Measurements from ENCODE around the gene RIMS4. TPM values are rescaled to one million over a fixed set of nuclear protein-coding genes. Genes with fewer than 3 reads are reported as not detected.

Gene RIMS4
- total RNA-seq, 1 donor from 2014 or later, result 5.3 TPM

DNA sequence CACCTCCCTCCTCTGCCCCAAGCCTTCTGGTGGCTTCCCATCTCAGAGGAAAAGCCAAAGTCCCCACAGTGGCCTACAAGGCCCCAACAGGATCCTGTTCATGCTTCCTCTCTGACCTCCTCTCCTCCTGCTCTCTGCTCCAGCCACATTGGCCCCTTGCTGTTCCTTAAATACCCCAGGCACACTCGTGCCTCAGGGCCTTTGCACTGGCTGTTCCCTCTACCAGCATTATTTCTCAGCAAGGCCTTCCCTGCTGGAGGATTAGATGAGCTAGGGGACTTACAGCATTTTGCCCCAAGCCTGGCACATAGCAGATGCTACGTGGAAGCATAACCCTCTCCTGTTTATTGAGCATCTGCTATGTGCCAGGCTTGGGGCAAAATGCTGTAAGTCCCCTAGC lies 87.4 kb downstream of the RIMS4 start:
- peak overlapping the region; percentile 40 for H3K27ac Mint-ChIP-seq
- H3K27me3 Mint-ChIP-seq (ENCODE audit: insufficient read depth, low read depth), result peaks cover 7% of the 10 kb centered on the region

DNA sequence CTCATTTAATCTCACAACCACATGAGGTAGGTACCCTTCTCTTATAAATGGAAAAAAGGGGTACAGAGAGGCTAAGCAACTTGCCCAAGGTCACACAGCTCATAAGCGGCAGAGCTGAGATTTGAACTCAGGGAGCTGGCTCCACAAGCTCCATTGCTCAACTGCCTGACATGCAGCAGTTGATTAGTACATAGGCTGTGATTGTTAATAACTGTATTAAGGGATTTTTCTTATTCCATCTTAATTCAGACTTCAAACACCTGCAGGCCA lies 88.6 kb downstream of the RIMS4 start:
- Mint-ChIP-seq H3K27ac (no peak overlapping the region), H3K27me3 (ENCODE audit: insufficient read depth, low read depth) (peaks cover 7% of the 10 kb centered on the region), H3K4me3 (no peak overlapping the region), H3K4me1 (peaks cover 8% of the 10 kb centered on the region), H3K9me3 (no peaks in the 10 kb centered on the region), H3K36me3 (no peaks in the 10 kb centered on the region)
- Histone ChIP-seq H3K4me1 (no peaks in the 10 kb centered on the region), H3K79me2 (ENCODE audit: low read depth) (no peaks in the 10 kb centered on the region), H3K9me3 (ENCODE audit: low read depth) (no peaks in the 10 kb centered on the region), H3K4me2 (no peak overlapping the region), H3K4me3 (no peak overlapping the region), H3F3A (ENCODE audit: low read depth) (no peaks in the 10 kb centered on the region), H3K36me3 (no peaks in the 10 kb centered on the region), H2AFZ (replicated peaks) (no peak overlapping the region), H3K27me3 (no peaks in the 10 kb centered on the region), H3K27ac (no peak overlapping the region), H4K20me1 (ENCODE audit: low read depth) (no peaks in the 10 kb centered on the region), H3K9ac (no peak overlapping the region)
- DNase-seq (ENCODE audit: low spot score), result no peak
- no peak for TF ChIP-seq EZH2phosphoT487 (IDR thresholded peaks at IDR 0.05)
- TF ChIP-seq EZH2 (IDR thresholded peaks at IDR 0.05), result no peak

More for the DNA sequence above, 87.4 kb downstream of the RIMS4 start:
- H3K36me3 ChIP-seq, result no peaks in the 10 kb centered on the region
- no peak overlapping the region for H3K9ac ChIP-seq
- H3K4me1 ChIP-seq, result no peaks in the 10 kb centered on the region
- DNase-seq (ENCODE audit: low spot score), result no peak
- H3K79me2 ChIP-seq (ENCODE audit: low read depth), result no peaks in the 10 kb centered on the region
- H3F3A ChIP-seq (ENCODE audit: low read depth), result no peaks in the 10 kb centered on the region
- Mint-ChIP-seq H3K36me3 (no peaks in the 10 kb centered on the region), H3K4me1 (peaks cover 10% of the 10 kb centered on the region), H3K9me3 (no peaks in the 10 kb centered on the region), H3K4me3 (no peak overlapping the region)
- no peak for TF ChIP-seq EZH2phosphoT487 (IDR thresholded peaks at IDR 0.05)
- no peak for TF ChIP-seq EZH2 (IDR thresholded peaks at IDR 0.05)
- TF ChIP-seq, protein P1, sequence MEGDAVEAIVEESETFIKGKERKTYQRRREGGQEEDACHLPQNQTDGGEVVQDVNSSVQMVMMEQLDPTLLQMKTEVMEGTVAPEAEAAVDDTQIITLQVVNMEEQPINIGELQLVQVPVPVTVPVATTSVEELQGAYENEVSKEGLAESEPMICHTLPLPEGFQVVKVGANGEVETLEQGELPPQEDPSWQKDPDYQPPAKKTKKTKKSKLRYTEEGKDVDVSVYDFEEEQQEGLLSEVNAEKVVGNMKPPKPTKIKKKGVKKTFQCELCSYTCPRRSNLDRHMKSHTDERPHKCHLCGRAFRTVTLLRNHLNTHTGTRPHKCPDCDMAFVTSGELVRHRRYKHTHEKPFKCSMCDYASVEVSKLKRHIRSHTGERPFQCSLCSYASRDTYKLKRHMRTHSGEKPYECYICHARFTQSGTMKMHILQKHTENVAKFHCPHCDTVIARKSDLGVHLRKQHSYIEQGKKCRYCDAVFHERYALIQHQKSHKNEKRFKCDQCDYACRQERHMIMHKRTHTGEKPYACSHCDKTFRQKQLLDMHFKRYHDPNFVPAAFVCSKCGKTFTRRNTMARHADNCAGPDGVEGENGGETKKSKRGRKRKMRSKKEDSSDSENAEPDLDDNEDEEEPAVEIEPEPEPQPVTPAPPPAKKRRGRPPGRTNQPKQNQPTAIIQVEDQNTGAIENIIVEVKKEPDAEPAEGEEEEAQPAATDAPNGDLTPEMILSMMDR (IDR thresholded peaks at IDR 0.05), result no peak
- no peak overlapping the region for H2AFZ ChIP-seq (replicated peaks)
- H3K4me2 ChIP-seq, result no peak overlapping the region
- H3K27me3 ChIP-seq, result no peaks in the 10 kb centered on the region
- no peak overlapping the region for H3K27ac ChIP-seq
- no peak overlapping the region for H3K4me3 ChIP-seq
- no peaks in the 10 kb centered on the region for H3K9me3 ChIP-seq (ENCODE audit: low read depth)
- no peaks in the 10 kb centered on the region for H4K20me1 ChIP-seq (ENCODE audit: low read depth)

DNA sequence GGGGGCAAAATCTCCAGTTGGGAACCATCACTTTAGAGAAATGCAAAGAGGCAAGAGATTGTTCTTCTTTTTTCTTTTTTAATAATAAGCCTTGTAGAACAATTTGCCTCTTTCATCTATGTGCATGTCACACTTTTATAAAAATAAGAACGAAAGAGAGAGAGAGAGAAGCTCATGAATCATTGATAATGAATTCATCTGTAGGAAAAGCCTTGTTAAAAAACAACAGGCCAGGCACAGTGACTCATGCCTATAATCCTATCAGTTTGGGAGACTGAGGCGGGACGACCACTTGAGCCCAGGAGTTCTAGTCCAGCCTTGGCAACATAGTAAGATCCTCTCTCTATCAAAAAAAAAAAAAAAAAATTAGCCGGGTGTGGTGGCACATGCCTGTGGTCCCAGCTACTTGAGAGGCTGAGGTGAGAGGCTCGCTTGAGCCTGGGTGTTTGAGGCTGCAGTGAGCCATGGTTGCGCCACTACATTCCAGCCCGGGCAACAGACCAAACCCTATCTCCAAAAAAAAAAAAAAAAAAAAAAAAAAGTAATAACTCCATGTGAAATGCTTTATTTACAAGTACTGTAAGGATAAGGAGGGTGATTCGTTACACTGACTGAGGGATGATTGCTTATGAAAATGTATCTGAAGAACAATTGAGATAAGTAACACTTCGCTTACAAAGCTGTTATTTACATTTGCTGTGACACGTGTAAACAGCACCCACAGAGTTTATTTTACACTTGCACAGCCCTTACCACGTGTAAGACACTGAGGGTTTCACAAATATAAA lies 89.2 kb downstream of the RIMS4 start:
- Histone ChIP-seq H3K9me3 (ENCODE audit: low read depth) (no peaks in the 10 kb centered on the region), H4K20me1 (ENCODE audit: low read depth) (no peaks in the 10 kb centered on the region), H3K36me3 (no peaks in the 10 kb centered on the region), H3K79me2 (ENCODE audit: low read depth) (no peaks in the 10 kb centered on the region), H3K4me2 (no peak overlapping the region), H3K9ac (no peak overlapping the region), H2AFZ (replicated peaks) (no peak overlapping the region), H3K4me3 (no peak overlapping the region), H3K4me1 (no peaks in the 10 kb centered on the region), H3F3A (ENCODE audit: low read depth) (no peaks in the 10 kb centered on the region), H3K27ac (no peak overlapping the region), H3K27me3 (no peaks in the 10 kb centered on the region)
- H3K4me1 Mint-ChIP-seq, result peaks cover 8% of the 10 kb centered on the region
- H3K27me3 Mint-ChIP-seq (ENCODE audit: insufficient read depth, low read depth), result peaks cover 7% of the 10 kb centered on the region
- TF ChIP-seq EZH2phosphoT487 (IDR thresholded peaks at IDR 0.05), result no peak
- no peak for TF ChIP-seq EZH2 (IDR thresholded peaks at IDR 0.05)
- TF ChIP-seq, protein P1 (IDR thresholded peaks at IDR 0.05), result no peak
- H3K4me3 Mint-ChIP-seq, result no peak overlapping the region
- no peak for DNase-seq (ENCODE audit: low spot score)
- no peaks in the 10 kb centered on the region for H3K9me3 Mint-ChIP-seq
- peak overlapping the region; percentile 47 for H3K27ac Mint-ChIP-seq
- no peaks in the 10 kb centered on the region for H3K36me3 Mint-ChIP-seq

GRCh38 chr20:44720621-44720996 lies 89.7 kb downstream of the RIMS4 start:
- Mint-ChIP-seq H3K9me3 (no peaks in the 10 kb centered on the region), H3K36me3 (no peaks in the 10 kb centered on the region), H3K27me3 (ENCODE audit: insufficient read depth, low read depth) (peaks cover 9% of the 10 kb centered on the region), H3K4me1 (peaks cover 8% of the 10 kb centered on the region), H3K27ac (peak overlapping the region; percentile 47), H3K4me3 (no peak overlapping the region)
- H3K9me3 ChIP-seq (ENCODE audit: low read depth), result no peaks in the 10 kb centered on the region
- H2AFZ ChIP-seq (replicated peaks), result no peak overlapping the region
- H3F3A ChIP-seq (ENCODE audit: low read depth), result no peaks in the 10 kb centered on the region
- no peak for DNase-seq (ENCODE audit: low spot score)
- H3K79me2 ChIP-seq (ENCODE audit: low read depth), result no peaks in the 10 kb centered on the region
- H3K27me3 ChIP-seq, result no peaks in the 10 kb centered on the region
- H3K9ac ChIP-seq, result no peak overlapping the region
- H4K20me1 ChIP-seq (ENCODE audit: low read depth), result no peaks in the 10 kb centered on the region
- no peak overlapping the region for H3K27ac ChIP-seq
- no peaks in the 10 kb centered on the region for H3K36me3 ChIP-seq
- H3K4me3 ChIP-seq, result no peak overlapping the region
- no peaks in the 10 kb centered on the region for H3K4me1 ChIP-seq
- no peak overlapping the region for H3K4me2 ChIP-seq
- TF ChIP-seq EZH2 (IDR thresholded peaks at IDR 0.05) (no peak), EZH2phosphoT487 (IDR thresholded peaks at IDR 0.05) (no peak)
- TF ChIP-seq, protein P1 (IDR thresholded peaks at IDR 0.05), result no peak

Data from neural progenitor cell (in vitro differentiated cells).